22Rv1 (cell line): ENCODE results near the gene RAC3.

Experiments used
- H3K27ac ChIP-seq: fragments of 450-650 bp; 2 replicates; pipeline ENCODE4 v1.5.1; 2017
- ZFX ChIP-seq: fragments of 450-650 bp; IDR thresholded peaks from 2 replicates; pipeline ENCODE4 v1.6.1; 2017; ENCODE audit warnings: antibody characterized with exemption, borderline replicate concordance
- TF ChIP-seq, protein P1 (sequence below): fragments of 450-650 bp; IDR thresholded peaks from 2 replicates; pipeline ENCODE4 v1.5.1; 2017; ENCODE audit warnings: mild to moderate bottlenecking

The RAC3 gene

GRCh38 chr17:82028966-82029365 is 2.5 kb upstream of the RAC3 start:
- TF ChIP-seq, protein P1, sequence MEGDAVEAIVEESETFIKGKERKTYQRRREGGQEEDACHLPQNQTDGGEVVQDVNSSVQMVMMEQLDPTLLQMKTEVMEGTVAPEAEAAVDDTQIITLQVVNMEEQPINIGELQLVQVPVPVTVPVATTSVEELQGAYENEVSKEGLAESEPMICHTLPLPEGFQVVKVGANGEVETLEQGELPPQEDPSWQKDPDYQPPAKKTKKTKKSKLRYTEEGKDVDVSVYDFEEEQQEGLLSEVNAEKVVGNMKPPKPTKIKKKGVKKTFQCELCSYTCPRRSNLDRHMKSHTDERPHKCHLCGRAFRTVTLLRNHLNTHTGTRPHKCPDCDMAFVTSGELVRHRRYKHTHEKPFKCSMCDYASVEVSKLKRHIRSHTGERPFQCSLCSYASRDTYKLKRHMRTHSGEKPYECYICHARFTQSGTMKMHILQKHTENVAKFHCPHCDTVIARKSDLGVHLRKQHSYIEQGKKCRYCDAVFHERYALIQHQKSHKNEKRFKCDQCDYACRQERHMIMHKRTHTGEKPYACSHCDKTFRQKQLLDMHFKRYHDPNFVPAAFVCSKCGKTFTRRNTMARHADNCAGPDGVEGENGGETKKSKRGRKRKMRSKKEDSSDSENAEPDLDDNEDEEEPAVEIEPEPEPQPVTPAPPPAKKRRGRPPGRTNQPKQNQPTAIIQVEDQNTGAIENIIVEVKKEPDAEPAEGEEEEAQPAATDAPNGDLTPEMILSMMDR, result no peak
- no peak for TF ChIP-seq ZFX
- H3K27ac ChIP-seq, result peak overlapping the region; percentile 97

DNA sequence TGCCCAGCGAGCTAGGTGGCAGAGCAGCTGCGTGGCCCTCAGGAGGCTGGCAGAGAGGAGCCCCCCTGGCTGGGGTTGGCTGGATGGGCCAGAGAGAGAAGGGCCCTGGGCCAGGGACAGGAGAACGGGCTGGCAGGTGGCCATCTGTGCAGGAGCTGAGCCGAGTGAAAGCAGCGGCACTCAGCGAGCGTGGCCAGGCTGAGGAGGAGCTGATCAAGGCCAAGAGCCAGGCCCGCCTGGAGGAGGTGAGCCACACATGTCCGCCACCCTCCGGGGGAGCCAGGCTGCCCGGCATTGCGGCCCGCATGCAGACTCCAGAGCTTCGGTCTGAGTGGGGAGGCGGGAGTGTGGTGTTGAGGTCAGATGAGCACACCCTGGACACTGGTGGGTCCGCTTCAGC is 2.1 kb upstream of the RAC3 start:
- H3K27ac ChIP-seq, result peak overlapping the region; percentile 97
- TF ChIP-seq, protein P1, result no peak
- no peak for TF ChIP-seq ZFX

- peak overlapping the region; percentile 97 for H3K27ac ChIP-seq
These were observed 1.4 kb upstream of the RAC3 start for GRCh38 chr17:82029990-82030469.

DNA sequence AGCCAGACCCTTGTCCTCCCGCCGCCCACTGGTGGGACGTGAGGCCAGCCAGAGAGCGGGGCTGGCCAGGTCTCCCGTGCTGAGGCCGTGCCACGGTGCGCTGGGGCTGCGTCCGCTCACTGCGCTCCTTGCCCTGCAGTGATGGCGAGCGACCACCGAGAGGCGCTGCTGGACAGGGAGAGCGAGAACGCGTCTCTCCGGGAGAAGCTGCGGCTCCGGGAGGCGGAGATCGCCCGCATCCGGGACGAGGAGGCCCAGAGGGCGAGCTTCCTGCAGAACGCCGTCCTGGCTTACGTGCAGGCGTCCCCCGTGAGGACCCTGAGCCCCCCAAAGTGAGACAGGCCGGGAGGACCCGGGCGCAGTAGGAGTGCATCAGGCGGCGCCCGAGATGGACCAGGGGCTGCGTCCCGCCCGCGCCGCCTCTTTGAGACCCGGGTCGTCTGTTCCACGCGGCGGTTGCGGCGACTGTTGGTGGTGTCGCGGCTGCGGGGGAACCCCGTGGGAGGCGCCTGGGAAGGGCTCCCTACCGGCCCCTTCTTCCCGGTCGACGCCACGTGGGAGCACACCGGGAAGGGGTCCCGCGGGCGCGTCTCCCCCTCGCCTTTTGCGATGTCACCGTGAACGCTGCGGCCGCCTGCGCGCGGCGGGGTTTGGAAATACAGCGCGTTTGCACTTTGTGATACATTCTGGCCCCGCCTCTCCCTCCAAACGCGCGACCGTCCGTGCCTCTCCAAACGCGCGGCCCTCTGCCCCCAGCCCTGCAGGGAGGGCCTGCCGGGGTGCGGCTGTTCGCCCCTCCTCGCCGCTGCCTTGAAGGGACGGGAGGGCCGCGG is 792 bp upstream of the RAC3 start:
- peak overlapping the region; percentile 97 for H3K27ac ChIP-seq
- no peak for TF ChIP-seq ZFX
- TF ChIP-seq, protein P1, result peak; percentile 88

More at GRCh38 chr17:82029990-82030469, 1.4 kb upstream of the RAC3 start:
- TF ChIP-seq, protein P1, result no peak
- TF ChIP-seq ZFX, result no peak

- peak overlapping the region; percentile 97 for H3K27ac ChIP-seq
- no peak for TF ChIP-seq ZFX
- TF ChIP-seq, protein P1, result no peak
These were observed 578 bp downstream of the RAC3 start for GRCh38 chr17:82031885-82032627.

- TF ChIP-seq, protein P1, result no peak
- TF ChIP-seq ZFX, result no peak
- H3K27ac ChIP-seq, result peak overlapping the region; percentile 97; the same call in 1 of the 2 replicates
These were observed 2.0 kb downstream of the RAC3 start for GRCh38 chr17:82033359-82034085.
